Cortex of kidney (tissue), 1 donor: Measurements from ENCODE around the gene LRIT3.

Experiments
- DNase-seq: peaks from one replicate; lab custom pipeline; 2025; lab: John Stamatoyannopoulos, UW

The LRIT3 gene

GRCh38 chr4:109847896-109848442 is at the start of gene LRIT3:
Gene LRIT3, plus strand, starts transcription at chr4:109848107. Its CDS starts 95 bp downstream, at chr4:109848202.
- no peak for DNase-seq

- no peak for DNase-seq
Observed at GRCh38 chr4:109798866-109799265, 49.0 kb upstream of the LRIT3 start.

GRCh38 chr4:109801099-109801789 is 46.7 kb upstream of the LRIT3 start:
- no peak for DNase-seq

GRCh38 chr4:109801895-109802319 is 46.0 kb upstream of the LRIT3 start, which contains the start of gene CFI:
Gene CFI, minus strand, starts transcription at chr4:109801999. Its CDS starts 28 bp downstream, at chr4:109801971.
- no peak for DNase-seq

GRCh38 chr4:109803924-109804571 is 43.9 kb upstream of the LRIT3 start:
- no peak for DNase-seq

GRCh38 chr4:109809655-109810054 is 38.3 kb upstream of the LRIT3 start:
- DNase-seq: no peak

GRCh38 chr4:109810552-109811387 is 37.1 kb upstream of the LRIT3 start:
- DNase-seq: no peak

- DNase-seq: no peak
Observed at GRCh38 chr4:109811707-109812106, 36.2 kb upstream of the LRIT3 start.

- DNase-seq: no peak
Observed at GRCh38 chr4:109815151-109816081, 32.5 kb upstream of the LRIT3 start, which contains the start of gene GAR1. Gene GAR1, plus strand, starts transcription at chr4:109815762. Its CDS starts 403 bp downstream, at chr4:109816165.

- no peak for DNase-seq
Observed at GRCh38 chr4:109816082-109816442, 31.8 kb upstream of the LRIT3 start.

GRCh38 chr4:109816894-109817293 is 31.0 kb upstream of the LRIT3 start:
- no peak for DNase-seq

GRCh38 chr4:109818268-109818667 is 29.6 kb upstream of the LRIT3 start:
- no peak for DNase-seq

- DNase-seq: no peak
Observed at GRCh38 chr4:109820563-109820962, 27.3 kb upstream of the LRIT3 start.

GRCh38 chr4:109821185-109821584 is 26.7 kb upstream of the LRIT3 start:
- DNase-seq: no peak

GRCh38 chr4:109826719-109827118 is 21.2 kb upstream of the LRIT3 start:
- no peak for DNase-seq

GRCh38 chr4:109827672-109828071 is 20.2 kb upstream of the LRIT3 start, which contains the start of gene RRH:
Gene RRH, plus strand, starts transcription at chr4:109827972. Its CDS starts 56 bp downstream, at chr4:109828028.
- DNase-seq: no peak

- no peak for DNase-seq
Observed at GRCh38 chr4:109833756-109834155, 14.2 kb upstream of the LRIT3 start.

- no peak for DNase-seq
Observed at GRCh38 chr4:109836985-109837384, 10.9 kb upstream of the LRIT3 start.

GRCh38 chr4:109846395-109847098 is 1.4 kb upstream of the LRIT3 start:
- DNase-seq: no peak

GRCh38 chr4:109848501-109848900 is 594 bp downstream of the LRIT3 start:
- no peak for DNase-seq
